Karpas-422 (cell line): ENCODE measurements around the gene KCNK15. TPM values are rescaled to one million over a fixed set of nuclear protein-coding genes. Genes with fewer than 3 reads are reported as not detected.

Experiments
- DNase-seq: peaks from one replicate; pipeline ENCODE4 v3.0.0-alpha.2; 2015
- H2AFZ ChIP-seq: fragments of 200-600 bp; sonication (generic); 2 replicates; pipeline ENCODE4 v1.6.1; 2014; ENCODE audit warnings: antibody characterized with exemption, low read length, mixed read lengths
- H3K27ac ChIP-seq: fragments of 200-600 bp; sonication (generic); 2 replicates; pipeline ENCODE4 v1.5.1; 2014; ENCODE audit warnings: mild to moderate bottlenecking, low read length, moderate library complexity
- H3K27me3 ChIP-seq: fragments of 200-600 bp; sonication (generic); 2 replicates; pipeline ENCODE4 v1.6.1; 2014; ENCODE audit warnings: low read length, mixed read lengths
- H3K36me3 ChIP-seq: fragments of 200-600 bp; sonication (generic); 2 replicates; pipeline ENCODE4 v1.6.1; 2014; ENCODE audit warnings: low read length, mixed read lengths; ENCODE audit not compliant: insufficient read depth
- H3K4me1 ChIP-seq: fragments of 200-600 bp; sonication (generic); 2 replicates; pipeline ENCODE4 v1.6.1; 2014; ENCODE audit warnings: mild to moderate bottlenecking, low read length, mixed read lengths
- H3K4me2 ChIP-seq: fragments of 200-600 bp; sonication (generic); 2 replicates; pipeline ENCODE4 v1.6.1; 2014; ENCODE audit warnings: low read length, low read depth, mild to moderate bottlenecking; ENCODE audit not compliant: poor library complexity, severe bottlenecking
- H3K4me3 ChIP-seq: fragments of 200-600 bp; sonication (generic); 2 replicates; pipeline ENCODE4 v1.5.1; 2014; ENCODE audit warnings: mild to moderate bottlenecking, antibody characterized with exemption, low read length, mixed read lengths
- H3K79me2 ChIP-seq: fragments of 200-600 bp; sonication (generic); 2 replicates; pipeline ENCODE4 v1.6.1; 2014; ENCODE audit warnings: mild to moderate bottlenecking, low read length, mixed read lengths
- H3K9ac ChIP-seq: fragments of 200-600 bp; sonication (generic); 2 replicates; pipeline ENCODE4 v1.6.0; 2014; ENCODE audit warnings: low read length
- H3K9me2 ChIP-seq: fragments of 200-600 bp; sonication (generic), shearing (Covaris generic); replicated peaks from 2 replicates; pipeline ENCODE4 v1.6.0; 2014; ENCODE audit warnings: mild to moderate bottlenecking, low read length, moderate library complexity; ENCODE audit not compliant: insufficient read depth
- H3K9me3 ChIP-seq: fragments of 300-700, 200-600 bp; sonication (generic); 2 replicates; pipeline ENCODE4 v1.6.1; 2014; ENCODE audit warnings: low read length, mixed read lengths
- H4K20me1 ChIP-seq: fragments of 200-600 bp; sonication (generic); 2 replicates; pipeline ENCODE4 v1.6.1; 2014; ENCODE audit warnings: mild to moderate bottlenecking, antibody characterized with exemption, low read length, low read depth; ENCODE audit not compliant: insufficient read depth
- total RNA-seq: library from RNA; depleted of rRNA; stranded (reverse); fragments of >200 nt; shearing (Covaris generic); gene quantifications from 2 replicates; pipeline ENCODE4 v1.2.3, GENCODE V29; 2014; ENCODE audit warnings: low replicate concordance

The KCNK15 gene
- total RNA-seq, 1 experiment from 2014 or later = not detected

DNA sequence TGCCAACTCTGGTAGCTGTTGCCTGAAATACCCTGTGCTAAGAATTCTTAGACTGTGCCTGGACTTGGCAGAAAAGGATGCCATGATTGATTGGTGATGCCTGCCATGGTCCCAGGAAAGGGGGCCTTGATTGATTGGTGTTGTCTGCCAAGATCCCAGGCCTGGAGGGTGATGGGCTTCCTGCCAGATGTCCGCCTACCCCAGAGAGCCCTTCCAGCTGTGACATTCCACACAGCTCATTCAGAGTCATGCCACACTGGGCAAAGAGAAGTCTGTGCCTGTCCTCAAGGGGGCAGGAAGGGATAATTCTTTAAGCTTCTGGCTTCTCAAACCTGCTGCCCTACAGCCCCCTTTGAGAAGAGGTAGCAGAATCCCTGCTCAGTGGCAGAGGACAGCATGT lies 40.1 kb downstream of the KCNK15 start:
- Histone ChIP-seq H4K20me1 (no peaks in the 10 kb centered on the region), H3K4me2 (no peak overlapping the region), H3K4me1 (no peaks in the 10 kb centered on the region)

DNA sequence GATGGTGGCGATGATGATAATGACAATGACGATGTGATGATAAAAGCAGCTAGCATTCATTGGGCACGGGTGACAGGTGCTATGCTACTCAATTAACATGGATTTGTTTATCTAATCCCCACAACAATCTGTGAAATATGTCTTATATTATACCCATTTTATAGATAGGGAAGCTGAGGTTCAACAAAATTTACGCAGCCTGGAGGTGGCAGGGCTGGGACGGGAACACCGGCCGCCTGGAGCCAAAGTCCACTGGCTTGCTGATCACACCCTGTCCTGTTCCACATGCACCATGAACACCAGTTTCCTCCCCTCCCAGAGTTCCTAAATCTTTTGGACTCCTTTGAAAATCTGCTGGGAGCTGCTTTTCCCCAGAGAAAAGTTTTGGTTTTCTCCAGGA lies 41.6 kb downstream of the KCNK15 start:
- Histone ChIP-seq H3K79me2 (no peaks in the 10 kb centered on the region), H3K27ac (no peak overlapping the region), H4K20me1 (no peaks in the 10 kb centered on the region), H3K4me2 (no peak overlapping the region), H3K9me3 (no peaks in the 10 kb centered on the region), H3K27me3 (no peaks in the 10 kb centered on the region), H2AFZ (no peak overlapping the region), H3K36me3 (no peaks in the 10 kb centered on the region), H3K9ac (no peak overlapping the region), H3K4me1 (no peaks in the 10 kb centered on the region), H3K9me2 (no peaks in the 10 kb centered on the region), H3K4me3 (no peak overlapping the region)
- no peak for DNase-seq

More for the DNA sequence above, 40.1 kb downstream of the KCNK15 start:
- H3K36me3 ChIP-seq = no peaks in the 10 kb centered on the region
- H3K9me2 ChIP-seq = no peaks in the 10 kb centered on the region
- no peak overlapping the region for H2AFZ ChIP-seq
- no peaks in the 10 kb centered on the region for H3K27me3 ChIP-seq
- no peak overlapping the region for H3K27ac ChIP-seq
- H3K79me2 ChIP-seq = no peaks in the 10 kb centered on the region
- no peak overlapping the region for H3K9ac ChIP-seq
- no peaks in the 10 kb centered on the region for H3K9me3 ChIP-seq
- no peak for DNase-seq
- H3K4me3 ChIP-seq = no peak overlapping the region

DNA sequence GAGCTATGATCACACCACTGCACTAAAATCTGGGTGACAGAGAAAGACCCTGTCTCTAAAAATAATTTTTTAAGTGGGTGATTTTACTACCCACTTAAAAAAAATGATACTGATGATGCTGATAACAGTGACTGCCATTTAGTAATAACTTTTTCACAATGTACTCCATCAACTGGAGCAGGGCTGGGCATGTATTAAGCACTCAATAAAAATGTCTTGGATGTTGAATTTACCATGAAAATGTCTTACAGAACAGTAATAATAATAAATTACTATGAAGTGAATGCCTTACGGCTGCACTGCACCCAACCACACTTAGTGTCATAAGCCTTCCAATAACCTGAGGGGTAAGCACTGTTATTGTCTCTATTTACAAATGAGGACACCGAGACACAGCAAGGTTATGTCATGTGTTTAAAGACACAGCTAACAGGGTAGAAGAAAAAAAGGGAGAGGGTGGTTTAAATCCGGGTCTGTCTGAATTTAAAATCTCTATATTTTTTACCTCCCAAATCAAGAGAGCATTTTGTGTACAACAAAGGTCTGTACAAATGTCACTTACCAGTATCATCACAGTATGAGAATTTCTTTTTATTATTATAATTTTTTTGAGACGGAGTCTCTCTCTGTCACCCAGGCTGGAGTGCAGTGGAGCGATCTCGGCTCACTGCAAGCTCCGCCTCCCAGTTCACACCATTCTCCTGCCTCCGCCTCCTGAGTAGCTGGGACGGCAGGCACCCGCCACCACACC lies 43.2 kb downstream of the KCNK15 start:
- Histone ChIP-seq H3K4me2 (no peak overlapping the region), H3K36me3 (no peaks in the 10 kb centered on the region)

DNA sequence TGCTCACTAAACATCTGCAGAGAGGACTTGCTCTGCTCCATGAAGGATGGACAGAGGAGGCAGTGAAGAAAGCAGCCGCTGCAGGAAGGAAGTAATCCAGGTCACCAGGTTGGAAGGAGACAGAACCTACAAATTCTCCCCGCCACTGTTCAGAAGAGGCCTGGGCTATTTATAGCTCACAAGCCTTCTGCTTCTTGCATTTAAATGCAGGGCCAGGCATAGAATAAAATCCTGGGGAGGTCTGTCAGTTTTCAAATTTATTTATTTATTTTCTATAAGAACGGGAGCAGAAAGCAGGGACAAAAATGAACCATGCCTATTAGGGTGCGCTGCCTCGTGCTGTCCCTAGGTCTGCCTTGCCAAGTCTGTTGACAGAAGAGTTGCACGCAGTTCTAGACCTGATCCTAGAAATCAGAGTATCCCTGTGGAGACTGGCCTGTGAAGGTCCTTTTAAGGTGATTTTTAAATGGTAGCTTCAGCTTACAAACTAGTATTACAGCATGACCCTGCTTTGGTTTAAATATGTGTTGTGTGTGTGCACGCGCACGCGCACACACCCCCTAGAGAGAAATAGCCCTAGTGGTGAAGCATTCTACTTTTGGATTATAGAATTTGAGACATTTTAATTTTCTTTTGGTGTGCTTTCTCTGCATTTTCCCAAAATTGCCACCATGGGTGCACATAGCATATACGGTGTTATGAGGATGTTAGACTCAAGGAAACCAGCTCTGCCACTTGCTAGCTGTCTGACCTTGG lies 45.2 kb downstream of the KCNK15 start:
- Histone ChIP-seq H3K4me2 (no peak overlapping the region), H3K4me3 (no peak overlapping the region), H3K36me3 (no peaks in the 10 kb centered on the region), H3K79me2 (no peaks in the 10 kb centered on the region), H4K20me1 (no peaks in the 10 kb centered on the region), H3K27me3 (no peaks in the 10 kb centered on the region), H3K9ac (no peak overlapping the region), H3K9me2 (no peaks in the 10 kb centered on the region), H3K27ac (no peak overlapping the region), H2AFZ (no peak overlapping the region), H3K4me1 (no peaks in the 10 kb centered on the region), H3K9me3 (no peaks in the 10 kb centered on the region)
- DNase-seq = no peak

More for the DNA sequence above, 43.2 kb downstream of the KCNK15 start:
- DNase-seq = no peak
- no peaks in the 10 kb centered on the region for H3K9me3 ChIP-seq
- no peak overlapping the region for H3K9ac ChIP-seq
- no peak overlapping the region for H3K4me3 ChIP-seq
- no peaks in the 10 kb centered on the region for H3K4me1 ChIP-seq
- H3K27me3 ChIP-seq = no peaks in the 10 kb centered on the region
- H3K27ac ChIP-seq = no peak overlapping the region
- H2AFZ ChIP-seq = no peak overlapping the region
- no peaks in the 10 kb centered on the region for H3K9me2 ChIP-seq
- no peaks in the 10 kb centered on the region for H4K20me1 ChIP-seq
- H3K79me2 ChIP-seq = no peaks in the 10 kb centered on the region

DNA sequence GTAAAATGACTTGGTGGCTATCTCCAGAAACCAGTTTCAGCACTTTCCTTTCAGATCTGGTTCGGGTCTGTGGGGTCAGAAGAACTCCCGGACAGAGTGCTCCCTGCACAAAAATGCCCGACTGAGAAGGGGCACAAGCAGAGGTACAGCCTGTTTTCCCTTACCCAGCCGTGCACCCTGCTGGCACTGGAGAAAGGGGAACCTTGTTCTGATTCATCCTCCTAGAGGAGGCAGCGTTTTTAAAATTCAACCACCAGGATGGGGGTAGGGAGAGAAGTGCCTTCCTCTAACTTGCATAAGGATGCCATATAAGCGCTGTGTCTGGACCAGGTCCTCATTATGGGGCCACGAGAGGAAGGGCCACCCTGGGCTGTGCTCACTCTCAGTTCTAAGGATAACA lies 47.1 kb downstream of the KCNK15 start:
- H2AFZ ChIP-seq = no peak overlapping the region
- H3K9me3 ChIP-seq = no peaks in the 10 kb centered on the region
- no peak overlapping the region for H3K27ac ChIP-seq
- H3K79me2 ChIP-seq = no peaks in the 10 kb centered on the region
- H3K4me1 ChIP-seq = no peaks in the 10 kb centered on the region
- H3K27me3 ChIP-seq = no peaks in the 10 kb centered on the region
- no peak for DNase-seq
- no peaks in the 10 kb centered on the region for H4K20me1 ChIP-seq
- H3K36me3 ChIP-seq = no peaks in the 10 kb centered on the region
- no peak overlapping the region for H3K4me3 ChIP-seq
- no peaks in the 10 kb centered on the region for H3K9me2 ChIP-seq
- no peak overlapping the region for H3K9ac ChIP-seq
- H3K4me2 ChIP-seq = no peak overlapping the region

DNA sequence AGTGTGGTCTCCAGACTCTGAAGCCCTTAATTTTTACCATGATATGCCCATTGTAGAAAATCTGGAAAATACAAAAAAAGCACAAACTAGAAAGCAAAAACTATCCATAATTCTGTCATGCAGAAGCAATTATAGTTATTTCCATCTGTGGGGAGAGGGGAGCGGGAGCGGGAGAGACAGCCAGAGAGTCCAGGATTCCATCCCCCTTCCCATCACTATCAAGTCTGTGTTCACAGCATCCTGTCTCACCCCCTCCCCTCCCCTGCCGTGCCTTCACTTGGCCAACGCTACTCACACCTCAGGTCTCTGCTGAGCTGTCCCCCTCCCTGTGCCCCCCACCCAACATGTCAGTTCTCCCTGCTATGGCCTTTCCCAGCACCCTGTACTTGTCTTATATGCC lies 50.2 kb downstream of the KCNK15 start:
- no peaks in the 10 kb centered on the region for H3K9me2 ChIP-seq
- no peaks in the 10 kb centered on the region for H3K36me3 ChIP-seq
- no peaks in the 10 kb centered on the region for H4K20me1 ChIP-seq
- no peak overlapping the region for H2AFZ ChIP-seq
- H3K4me3 ChIP-seq = no peak overlapping the region
- no peaks in the 10 kb centered on the region for H3K9me3 ChIP-seq
- H3K27me3 ChIP-seq = no peaks in the 10 kb centered on the region
- DNase-seq = no peak
- no peak overlapping the region for H3K4me2 ChIP-seq
- no peak overlapping the region for H3K9ac ChIP-seq
- no peaks in the 10 kb centered on the region for H3K4me1 ChIP-seq
- H3K79me2 ChIP-seq = no peaks in the 10 kb centered on the region
- H3K27ac ChIP-seq = no peak overlapping the region

DNA sequence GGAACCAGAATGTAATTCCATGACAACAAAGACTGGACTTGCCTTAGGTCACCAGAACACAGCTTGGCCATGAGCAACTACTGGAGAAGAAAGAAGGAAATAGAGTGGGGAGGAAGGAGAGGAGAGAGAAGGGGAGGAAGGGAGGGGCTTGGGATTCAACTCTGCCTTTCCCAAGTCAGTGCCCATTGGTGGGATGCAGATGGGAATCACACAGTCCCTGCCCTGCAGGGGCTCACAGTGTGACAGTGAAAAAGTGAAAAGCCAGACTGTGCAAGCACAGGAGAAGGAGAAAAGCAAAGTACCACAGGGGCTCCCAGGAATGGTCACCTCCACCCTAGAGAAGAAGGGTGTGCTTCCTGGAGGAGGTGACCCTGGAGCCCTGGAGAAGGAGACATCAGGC lies 50.6 kb downstream of the KCNK15 start:
- no peaks in the 10 kb centered on the region for H3K4me1 ChIP-seq
- H3K9ac ChIP-seq = no peak overlapping the region
- no peak overlapping the region for H3K27ac ChIP-seq
- no peaks in the 10 kb centered on the region for H3K27me3 ChIP-seq
- no peaks in the 10 kb centered on the region for H3K36me3 ChIP-seq
- H2AFZ ChIP-seq = no peak overlapping the region
- H3K4me2 ChIP-seq = no peak overlapping the region
- no peaks in the 10 kb centered on the region for H3K79me2 ChIP-seq
- no peaks in the 10 kb centered on the region for H3K9me3 ChIP-seq
- H3K4me3 ChIP-seq = no peak overlapping the region
- DNase-seq = no peak
- no peaks in the 10 kb centered on the region for H3K9me2 ChIP-seq
- H4K20me1 ChIP-seq = no peaks in the 10 kb centered on the region

DNA sequence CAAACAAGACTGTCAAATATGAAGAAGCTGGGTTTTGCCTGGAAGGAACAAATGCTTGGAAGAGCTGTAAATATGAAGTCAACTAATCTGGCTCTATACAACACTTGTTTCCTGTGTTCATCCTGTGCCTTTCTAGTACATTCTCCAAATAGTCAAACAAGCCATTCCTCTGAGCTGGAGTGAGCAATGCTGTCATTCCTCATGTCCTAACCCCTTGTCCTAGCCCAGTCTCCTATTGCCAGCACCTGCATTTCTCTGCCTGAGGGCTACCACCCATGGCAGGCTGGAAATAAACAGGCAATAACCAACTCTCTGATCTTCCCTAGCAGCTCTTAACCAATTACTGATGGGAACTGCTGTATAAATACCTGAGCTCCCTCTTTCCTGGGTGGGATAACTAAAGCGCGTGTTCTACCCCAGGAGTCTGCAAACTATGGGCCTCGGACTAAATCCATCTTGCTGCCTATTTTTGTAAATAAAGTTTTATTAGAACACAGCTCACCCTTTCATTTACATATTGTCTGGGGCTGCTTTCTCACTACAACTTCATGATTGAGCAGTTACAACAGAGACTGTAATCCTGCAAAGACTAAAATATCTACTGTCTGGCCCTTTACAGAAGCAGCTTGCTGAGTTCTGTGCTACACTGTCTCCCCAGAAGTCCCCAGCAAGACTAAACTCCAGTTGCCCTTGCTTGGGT lies 51.2 kb downstream of the KCNK15 start:
- Histone ChIP-seq H3K79me2 (no peaks in the 10 kb centered on the region), H3K4me3 (no peak overlapping the region), H3K36me3 (no peaks in the 10 kb centered on the region), H3K9ac (no peak overlapping the region), H3K9me3 (no peaks in the 10 kb centered on the region), H3K4me1 (no peaks in the 10 kb centered on the region), H2AFZ (no peak overlapping the region), H3K9me2 (no peaks in the 10 kb centered on the region), H3K4me2 (no peak overlapping the region), H3K27me3 (no peaks in the 10 kb centered on the region), H3K27ac (no peak overlapping the region), H4K20me1 (no peaks in the 10 kb centered on the region)
- DNase-seq = no peak
